Prostate gland (tissue), 2 donors: ENCODE data around the gene IMPACT.

Source experiments
- POLR2AphosphoS5 ChIP-seq: sonication (generic); formaldehyde crosslinking; IDR thresholded peaks from one replicate; pipeline ENCODE4 v1.6.1; 2017; ENCODE audit warnings: antibody characterized with exemption
- TF ChIP-seq, protein P1 (sequence below), 4 experiments: fragments of 200-600 bp in 2 of 4; fragments of 450-650 bp in 2 of 4; sonication (generic) in 2 of 4; IDR thresholded peaks; 1 replicate in 3 of 4; 2 replicates in 1 of 4; pipeline ENCODE4 v1.5.1; 2016 to 2019; ENCODE audit warnings: antibody characterized with exemption in 4 of 4, mild to moderate bottlenecking in 2 of 4, moderate library complexity in 2 of 4

DNA sequence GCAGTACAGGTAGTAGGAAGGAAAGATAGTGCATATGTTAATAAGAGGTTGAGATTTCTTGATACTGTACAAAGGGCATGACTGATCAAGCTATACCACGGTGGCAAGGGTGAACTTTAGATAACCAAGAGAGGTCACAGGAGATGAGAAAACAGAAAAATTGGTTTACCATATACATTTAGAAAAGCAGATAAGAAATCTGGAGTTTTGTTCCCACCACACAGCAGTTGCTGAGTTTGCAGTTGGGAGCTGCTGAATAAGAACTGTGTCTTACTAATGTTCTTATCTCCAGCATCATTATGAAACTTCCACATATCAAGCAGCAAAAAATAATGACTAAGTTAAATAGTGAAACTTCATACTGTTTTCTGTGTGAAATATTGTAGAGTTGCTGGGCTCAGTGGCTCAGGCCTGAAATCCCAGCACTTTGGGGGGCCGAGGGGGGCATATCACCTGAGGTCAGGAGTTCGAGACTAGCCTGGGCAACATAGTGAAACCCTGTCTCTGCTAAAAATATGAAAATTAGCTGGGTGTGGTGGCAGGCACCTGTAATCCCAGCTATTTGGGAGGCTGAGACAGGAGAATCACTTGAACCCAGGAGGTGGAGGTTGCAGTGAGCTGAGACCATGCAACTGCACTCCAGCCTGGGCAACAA lies 12.0 kb upstream of the IMPACT start:
- TF ChIP-seq, protein P1, sequence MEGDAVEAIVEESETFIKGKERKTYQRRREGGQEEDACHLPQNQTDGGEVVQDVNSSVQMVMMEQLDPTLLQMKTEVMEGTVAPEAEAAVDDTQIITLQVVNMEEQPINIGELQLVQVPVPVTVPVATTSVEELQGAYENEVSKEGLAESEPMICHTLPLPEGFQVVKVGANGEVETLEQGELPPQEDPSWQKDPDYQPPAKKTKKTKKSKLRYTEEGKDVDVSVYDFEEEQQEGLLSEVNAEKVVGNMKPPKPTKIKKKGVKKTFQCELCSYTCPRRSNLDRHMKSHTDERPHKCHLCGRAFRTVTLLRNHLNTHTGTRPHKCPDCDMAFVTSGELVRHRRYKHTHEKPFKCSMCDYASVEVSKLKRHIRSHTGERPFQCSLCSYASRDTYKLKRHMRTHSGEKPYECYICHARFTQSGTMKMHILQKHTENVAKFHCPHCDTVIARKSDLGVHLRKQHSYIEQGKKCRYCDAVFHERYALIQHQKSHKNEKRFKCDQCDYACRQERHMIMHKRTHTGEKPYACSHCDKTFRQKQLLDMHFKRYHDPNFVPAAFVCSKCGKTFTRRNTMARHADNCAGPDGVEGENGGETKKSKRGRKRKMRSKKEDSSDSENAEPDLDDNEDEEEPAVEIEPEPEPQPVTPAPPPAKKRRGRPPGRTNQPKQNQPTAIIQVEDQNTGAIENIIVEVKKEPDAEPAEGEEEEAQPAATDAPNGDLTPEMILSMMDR (IDR thresholded peaks at IDR 0.05) = no peak
- TF ChIP-seq POLR2AphosphoS5 = no peak
